ENCODE data around the gene NUDT16L1. TPM values are rescaled to one million over a fixed set of nuclear protein-coding genes. Genes with fewer than 3 reads are reported as not detected.
"Not testable (repeated sequence)": the region's sequence is repeated elsewhere in the genome, so short reads cannot be mapped to it uniquely, and the experiment has no call there.

The NUDT16L1 gene
- total RNA-seq, 1 donor from 2014 or later: 21.1 TPM

GRCh38 chr16:4650443-4651074 is 42.8 kb upstream of the NUDT16L1 start:
- peak; percentile 47 for DNase-seq (ENCODE audit: low read depth)
- peak; percentile 85 for TF ChIP-seq CTCF (IDR thresholded peaks at IDR 0.05; ENCODE audit: insufficient read depth, low read length, severe bottlenecking)
- H3K27me3 ChIP-seq (ENCODE audit: control insufficient read depth, insufficient read depth, low read length); H3K4me3 ChIP-seq (ENCODE audit: low read depth, low read length); FAIRE-seq: not testable (repeated sequence)
- H3K36me3 ChIP-seq (ENCODE audit: control insufficient read depth, insufficient read depth, low read length): peaks cover 29% of the 10 kb centered on the region

GRCh38 chr16:4651827-4652226 is 41.5 kb upstream of the NUDT16L1 start:
- FAIRE-seq: no peak
- TF ChIP-seq CTCF (IDR thresholded peaks at IDR 0.05; ENCODE audit: insufficient read depth, low read length, severe bottlenecking): no peak
- no peaks in the 10 kb centered on the region for H3K27me3 ChIP-seq (ENCODE audit: control insufficient read depth, insufficient read depth, low read length)
- H3K4me3 ChIP-seq (ENCODE audit: low read depth, low read length): no peak overlapping the region
- peaks cover 27% of the 10 kb centered on the region for H3K36me3 ChIP-seq (ENCODE audit: control insufficient read depth, insufficient read depth, low read length)
- DNase-seq (ENCODE audit: low read depth): no peak

GRCh38 chr16:4652561-4652960 is 40.8 kb upstream of the NUDT16L1 start:
- no peak for FAIRE-seq
- H3K36me3 ChIP-seq (ENCODE audit: control insufficient read depth, insufficient read depth, low read length): peaks cover 30% of the 10 kb centered on the region
- H3K4me3 ChIP-seq (ENCODE audit: low read depth, low read length): no peak overlapping the region
- DNase-seq (ENCODE audit: low read depth): no peak
- H3K27me3 ChIP-seq (ENCODE audit: control insufficient read depth, insufficient read depth, low read length): no peaks in the 10 kb centered on the region
- TF ChIP-seq CTCF (IDR thresholded peaks at IDR 0.05; ENCODE audit: insufficient read depth, low read length, severe bottlenecking): no peak

GRCh38 chr16:4654011-4654963 is 39.1 kb upstream of the NUDT16L1 start:
- Histone ChIP-seq H3K4me3 (ENCODE audit: low read depth, low read length) (no peak overlapping the region), H3K27me3 (ENCODE audit: control insufficient read depth, insufficient read depth, low read length) (no peaks in the 10 kb centered on the region), H3K36me3 (ENCODE audit: control insufficient read depth, insufficient read depth, low read length) (peaks cover 31% of the 10 kb centered on the region)
- DNase-seq (ENCODE audit: low read depth) (peak; percentile 21), FAIRE-seq (no peak)
- no peak for TF ChIP-seq CTCF (IDR thresholded peaks at IDR 0.05; ENCODE audit: insufficient read depth, low read length, severe bottlenecking)

GRCh38 chr16:4654964-4655590 is 38.3 kb upstream of the NUDT16L1 start:
- Histone ChIP-seq H3K4me3 (ENCODE audit: low read depth, low read length) (no peak overlapping the region), H3K27me3 (ENCODE audit: control insufficient read depth, insufficient read depth, low read length) (no peaks in the 10 kb centered on the region), H3K36me3 (ENCODE audit: control insufficient read depth, insufficient read depth, low read length) (peaks cover 31% of the 10 kb centered on the region)
- no peak for TF ChIP-seq CTCF (IDR thresholded peaks at IDR 0.05; ENCODE audit: insufficient read depth, low read length, severe bottlenecking)
- DNase-seq (ENCODE audit: low read depth) (no peak), FAIRE-seq (no peak)
